ENCODE results near the gene TMEM200B.
"Not testable (repeated sequence)": the region's sequence is repeated elsewhere in the genome, so short reads cannot be mapped to it uniquely, and the experiment has no call there.

TMEM200B gene

DNA sequence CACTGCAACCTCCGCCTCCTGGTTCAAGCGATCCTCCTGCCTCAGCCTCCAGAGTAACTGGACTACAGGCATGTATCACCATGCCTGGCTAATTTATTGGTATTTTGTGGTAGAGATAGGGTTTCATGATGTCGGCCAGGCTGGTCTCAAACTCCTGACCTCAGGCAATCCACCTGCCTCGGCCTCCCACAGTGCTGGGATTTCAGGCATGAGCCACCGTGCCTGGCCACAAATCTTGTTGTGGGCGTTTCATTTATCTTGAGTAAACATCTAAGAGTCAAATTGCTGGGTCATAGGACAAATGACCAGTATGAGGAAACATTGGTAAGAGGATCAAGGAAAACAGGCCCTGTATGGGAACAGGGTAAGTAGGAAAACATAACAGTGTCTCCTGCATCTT is 17.9 kb downstream of the TMEM200B start:
- no peak for DNase-seq

GRCh38 chr1:29100487-29100886 is 23.2 kb downstream of the TMEM200B start:
- DNase-seq, result no peak

GRCh38 chr1:29099286-29099685 is 24.4 kb downstream of the TMEM200B start:
- DNase-seq, result no peak

GRCh38 chr1:29096231-29096886 is 27.3 kb downstream of the TMEM200B start:
- peak; percentile 98 for DNase-seq

DNA sequence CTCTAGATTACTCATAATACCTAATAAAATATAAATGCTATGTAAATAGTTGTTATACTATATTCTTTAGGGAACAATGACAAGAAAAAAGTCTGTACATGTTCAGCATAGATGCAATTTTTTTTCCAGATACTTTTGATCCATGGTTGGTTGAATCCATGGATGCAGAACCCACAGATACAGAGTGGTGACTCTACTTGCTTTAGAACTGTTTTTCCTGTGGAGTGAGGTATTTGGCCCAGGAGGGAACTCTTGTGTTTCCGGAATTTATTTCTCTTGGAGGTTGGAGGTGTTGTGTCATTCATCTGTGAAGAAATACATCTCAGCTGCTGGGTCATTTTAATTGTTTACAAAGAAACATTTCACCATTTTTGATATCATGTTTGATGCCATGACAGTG is 28.7 kb downstream of the TMEM200B start:
- no peak for DNase-seq

DNA sequence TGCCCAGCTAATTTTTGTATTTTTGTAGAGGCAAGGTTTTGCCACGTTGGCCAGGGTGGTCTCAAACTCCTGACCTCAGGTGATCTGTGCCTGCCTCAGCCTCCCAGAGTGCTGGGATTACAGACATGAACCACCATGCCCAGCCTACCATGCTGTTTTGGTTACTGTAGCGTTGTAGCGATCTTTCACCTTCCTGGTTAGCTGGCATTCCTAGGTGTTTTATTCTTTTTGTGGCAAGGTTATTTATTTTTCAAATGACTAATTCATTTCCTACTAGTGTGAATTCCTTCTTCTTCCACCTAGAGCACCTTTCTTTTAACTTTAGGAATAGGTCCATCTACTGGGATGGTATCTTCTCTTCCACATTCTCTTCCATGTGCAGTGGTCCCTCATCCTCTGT is 29.3 kb downstream of the TMEM200B start:
- DNase-seq, result no peak

- not testable (repeated sequence) for DNase-seq
Measured at GRCh38 chr1:29092704-29093103, 31.0 kb downstream of the TMEM200B start.

GRCh38 chr1:29090937-29091618 is 32.6 kb downstream of the TMEM200B start:
- DNase-seq, result peak; percentile 80

DNA sequence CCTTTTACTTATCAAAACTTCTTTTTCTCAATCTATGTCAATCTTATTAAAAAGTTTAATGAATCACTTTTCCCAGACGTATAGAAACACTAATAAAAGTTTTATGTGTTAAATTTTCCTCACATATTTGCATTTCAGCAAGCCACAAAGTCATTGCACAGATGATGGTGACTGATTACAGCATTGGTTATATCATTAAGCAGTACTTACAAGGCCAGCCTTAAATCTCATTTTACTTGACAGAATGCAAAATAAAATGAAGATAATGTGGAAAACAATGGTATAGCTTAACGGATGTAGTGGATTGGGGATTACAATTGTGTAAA is 39.5 kb downstream of the TMEM200B start:
- no peak for DNase-seq

- no peak for DNase-seq
Measured at GRCh38 chr1:29083317-29084195, 40.1 kb downstream of the TMEM200B start.

- DNase-seq, result no peak
Measured at GRCh38 chr1:29082519-29082918, 41.2 kb downstream of the TMEM200B start.

DNA sequence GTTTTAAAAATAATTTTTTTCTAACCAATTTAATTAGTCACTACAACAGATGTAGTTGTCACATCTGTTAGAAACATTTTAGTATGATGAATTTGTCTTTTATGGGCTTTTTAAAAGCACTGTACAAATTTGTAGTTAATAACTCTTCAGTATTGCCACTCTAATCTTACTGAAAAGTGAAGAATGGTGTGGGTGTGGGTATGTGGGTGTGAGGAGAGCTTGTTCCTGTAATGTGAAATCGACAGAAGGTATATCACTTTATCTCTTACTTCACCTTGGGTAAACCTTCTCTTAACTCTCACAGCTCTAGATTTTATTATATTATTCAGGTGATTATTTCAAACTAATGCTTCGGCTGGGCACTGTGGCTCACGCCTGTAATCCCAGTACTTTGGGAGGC is 42.5 kb downstream of the TMEM200B start:
- no peak for DNase-seq

DNA sequence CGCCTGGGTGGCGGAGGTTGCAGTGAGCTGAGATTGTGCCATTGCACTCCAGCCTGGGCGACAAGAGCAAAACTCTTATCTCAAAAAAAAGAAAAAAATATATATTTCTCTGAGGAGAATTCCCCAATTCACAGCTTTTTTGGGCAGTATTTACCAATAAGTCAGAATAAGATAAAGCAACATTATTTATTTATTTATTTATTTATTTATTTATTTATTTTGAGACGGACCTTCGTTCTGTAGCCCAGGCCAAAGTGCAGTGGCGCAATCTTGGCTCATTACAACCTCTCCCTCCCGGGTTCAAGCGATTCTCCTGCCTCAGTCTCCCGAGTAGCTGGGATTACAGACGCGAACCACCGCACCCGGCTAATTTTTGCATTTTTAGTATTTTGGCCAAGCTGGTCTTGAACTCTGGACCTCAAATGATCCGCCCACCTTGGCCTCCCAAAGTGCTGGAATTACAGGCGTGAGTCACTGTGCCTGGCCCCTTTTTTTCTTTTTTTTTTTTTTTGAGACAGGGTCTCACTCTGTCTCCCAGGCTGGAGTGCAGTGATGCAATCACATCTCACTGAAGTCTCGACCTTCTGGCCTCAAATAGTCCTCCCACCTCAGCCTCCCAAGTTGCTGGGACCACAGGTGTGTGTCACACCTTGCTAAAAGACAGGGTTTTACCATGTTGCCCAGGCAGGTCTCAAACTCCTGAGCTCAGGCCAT is 43.6 kb downstream of the TMEM200B start:
- DNase-seq, result not testable (repeated sequence)

GRCh38 chr1:29077155-29077554 is 46.5 kb downstream of the TMEM200B start:
- no peak for DNase-seq

Measured in DMS79 treated with DMSO at 0.1 percent for 48 hours (cell line).